T-helper 9 cell (primary cell): ENCODE data around the gene B3GAT1.

Experiments used
- DNase-seq: peaks from one replicate; pipeline ENCODE4 v3.0.0-alpha.2; 2020

B3GAT1 gene

DNA sequence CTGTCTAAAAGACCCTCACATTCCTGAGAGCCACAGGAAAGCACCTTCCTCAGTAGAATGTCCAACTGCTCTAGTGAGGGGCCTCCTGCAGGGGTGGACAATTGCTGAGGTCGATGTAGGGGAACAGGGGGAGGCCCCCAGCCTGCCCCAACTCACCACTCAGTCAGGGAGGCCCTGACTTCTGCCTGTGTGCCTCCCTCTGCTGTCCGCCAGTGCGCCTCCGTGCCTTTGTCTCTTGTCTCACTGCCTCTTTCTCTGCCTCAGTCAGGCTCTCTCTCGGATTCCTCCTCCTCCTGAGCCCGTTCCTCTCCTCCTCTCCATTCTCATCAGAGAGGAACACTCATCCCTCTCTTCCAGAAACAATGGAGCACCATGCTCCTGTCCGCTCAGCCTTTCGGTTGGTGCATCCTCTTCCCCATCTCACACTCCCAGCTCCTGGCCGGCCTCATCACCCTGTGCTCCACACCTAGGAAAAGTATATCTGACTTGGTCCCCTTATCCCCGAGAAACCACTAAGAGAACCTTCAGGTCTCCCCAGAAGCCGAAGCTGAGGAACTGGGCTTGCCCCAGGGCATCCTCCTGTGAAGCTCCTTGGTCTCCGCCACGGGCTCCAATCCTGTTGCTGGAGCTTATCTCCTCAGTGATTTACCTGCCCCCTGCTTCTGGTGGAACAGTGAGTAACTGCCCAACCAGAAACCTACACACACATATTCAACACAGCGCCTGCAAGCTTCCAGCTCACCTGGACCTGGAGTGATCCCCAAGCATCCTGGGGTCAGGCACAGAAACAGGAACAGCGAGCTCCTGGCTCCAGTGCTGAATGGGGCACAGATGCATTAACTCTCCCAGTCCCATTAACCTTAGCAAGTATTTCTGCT lies 2.3 kb downstream of the B3GAT1 start:
- DNase-seq = no peak

DNA sequence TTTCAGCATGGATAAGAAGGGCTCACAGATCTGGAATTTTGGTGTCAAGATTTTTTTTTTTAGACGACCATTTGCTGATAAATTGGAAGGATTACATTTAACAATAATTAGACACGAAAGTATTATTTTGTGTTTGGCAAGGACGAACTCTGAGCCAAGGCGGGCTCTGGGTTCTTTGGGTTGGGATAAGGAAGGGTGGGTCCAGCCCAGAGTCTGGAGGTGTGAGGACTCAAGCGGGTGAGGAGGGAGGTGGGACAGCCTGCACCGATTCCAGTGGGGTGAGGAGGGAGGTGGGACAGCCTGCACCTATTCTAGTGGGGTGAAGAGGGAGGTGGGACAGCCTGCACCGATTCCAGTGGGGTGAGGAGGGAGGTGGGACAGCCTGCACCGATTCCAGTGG lies 4.1 kb downstream of the B3GAT1 start:
- no peak for DNase-seq

DNA sequence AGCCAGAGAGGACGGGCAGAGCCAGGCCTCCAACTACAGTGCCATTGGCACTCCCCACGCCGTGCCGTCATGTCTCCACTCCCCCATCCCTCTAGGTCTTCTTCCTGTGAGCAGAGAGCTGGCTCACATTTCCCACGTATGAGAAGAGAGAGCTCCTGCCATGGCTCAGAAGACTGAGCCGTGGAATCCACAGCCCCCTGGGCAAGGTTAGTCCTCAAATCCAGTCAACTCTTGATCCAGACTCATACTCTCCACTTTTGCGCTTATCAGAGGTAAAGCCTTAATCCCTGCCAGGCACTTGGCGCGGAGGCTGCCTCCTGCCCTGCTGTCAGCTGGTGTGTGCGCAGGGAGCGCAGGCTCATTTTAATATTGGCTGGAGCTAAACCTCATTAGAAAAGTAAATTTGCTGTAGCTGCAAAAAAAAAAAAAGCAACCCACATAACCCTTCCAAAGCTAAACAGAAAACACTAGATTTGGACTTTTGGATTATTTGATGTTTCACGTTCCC lies 4.7 kb downstream of the B3GAT1 start:
- no peak for DNase-seq

DNA sequence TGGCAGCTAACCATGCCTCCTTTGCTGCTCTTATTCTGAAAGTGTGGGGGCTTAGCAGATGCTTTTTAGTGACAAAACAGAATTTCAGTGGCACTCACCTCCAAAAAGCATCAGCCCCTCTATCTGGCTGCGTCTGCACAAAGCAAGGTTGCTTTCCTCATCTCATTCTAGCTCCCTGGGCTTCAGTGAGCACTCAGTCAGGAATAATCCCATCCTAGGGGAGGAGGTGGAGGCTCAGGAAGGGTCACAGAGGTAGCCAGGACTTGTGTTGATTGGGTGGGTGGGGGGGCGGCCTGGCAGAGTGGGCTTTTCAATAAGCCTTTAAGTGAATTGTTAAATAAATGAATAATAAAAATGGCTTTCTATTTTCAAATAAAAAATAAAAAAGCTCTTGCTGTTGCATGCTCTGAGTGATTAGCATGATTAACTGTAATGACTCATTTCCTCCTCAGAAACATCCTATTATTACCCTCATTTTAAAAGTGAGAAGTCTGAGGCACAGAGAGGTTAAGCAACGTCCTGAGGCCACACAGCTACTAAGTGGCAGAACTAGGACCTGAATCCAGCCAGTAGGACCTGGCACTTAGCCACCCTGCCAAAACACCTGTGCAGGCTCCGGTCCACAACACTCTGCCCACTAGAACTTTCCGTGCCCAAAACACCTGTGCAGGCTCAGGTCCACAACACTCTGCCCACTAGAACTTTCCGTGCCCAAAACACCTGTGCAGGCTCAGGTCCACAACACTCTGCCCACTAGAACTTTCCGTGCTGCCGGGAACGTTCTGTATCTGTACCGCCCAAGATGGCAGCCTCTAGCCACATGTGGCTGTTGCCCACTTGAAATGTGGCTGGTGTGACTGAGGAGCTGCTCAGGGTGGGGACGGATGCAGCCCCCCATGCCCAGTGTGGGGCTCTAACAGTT lies 5.5 kb downstream of the B3GAT1 start:
- DNase-seq = no peak

DNA sequence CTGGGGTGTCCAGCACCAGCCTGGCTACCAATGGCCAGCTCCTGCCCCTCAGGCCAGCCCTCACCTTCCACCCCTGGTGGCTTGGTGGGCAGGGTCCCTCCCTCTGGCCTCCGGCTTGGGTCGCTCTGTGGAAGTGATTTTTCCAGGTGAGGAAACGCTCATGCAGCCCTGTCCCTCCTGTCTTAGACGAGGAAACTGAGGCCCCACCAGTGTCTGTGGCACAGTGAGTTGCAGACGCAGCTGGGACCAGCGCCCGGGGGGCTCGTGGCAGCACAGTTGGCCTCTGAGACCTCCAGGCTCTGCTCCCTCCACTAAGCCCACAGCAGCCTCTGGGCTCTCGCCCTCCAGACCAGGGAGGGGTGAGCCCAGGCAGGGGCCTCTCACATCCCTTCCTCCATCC lies 6.2 kb downstream of the B3GAT1 start:
- no peak for DNase-seq

DNA sequence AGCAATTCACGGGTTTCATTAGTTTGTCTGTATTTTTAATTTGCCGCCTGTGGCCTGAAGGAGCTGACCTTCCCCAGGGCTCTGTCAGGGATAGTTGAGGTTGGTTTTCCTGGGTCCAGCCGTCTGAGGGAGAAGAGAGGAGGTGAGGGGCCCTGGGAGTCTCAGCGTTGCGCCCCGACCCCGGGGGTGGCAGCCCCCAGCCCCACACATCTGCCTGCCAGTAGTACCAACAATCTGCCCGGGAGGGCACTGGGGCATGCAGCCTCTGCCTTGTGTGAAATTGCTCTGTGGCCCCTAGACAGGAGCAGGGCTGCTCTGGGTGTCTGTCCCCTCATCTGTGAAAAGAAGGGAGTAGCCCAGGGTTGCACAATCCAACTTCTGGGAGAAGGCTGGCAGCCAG lies 6.6 kb downstream of the B3GAT1 start:
- no peak for DNase-seq

DNA sequence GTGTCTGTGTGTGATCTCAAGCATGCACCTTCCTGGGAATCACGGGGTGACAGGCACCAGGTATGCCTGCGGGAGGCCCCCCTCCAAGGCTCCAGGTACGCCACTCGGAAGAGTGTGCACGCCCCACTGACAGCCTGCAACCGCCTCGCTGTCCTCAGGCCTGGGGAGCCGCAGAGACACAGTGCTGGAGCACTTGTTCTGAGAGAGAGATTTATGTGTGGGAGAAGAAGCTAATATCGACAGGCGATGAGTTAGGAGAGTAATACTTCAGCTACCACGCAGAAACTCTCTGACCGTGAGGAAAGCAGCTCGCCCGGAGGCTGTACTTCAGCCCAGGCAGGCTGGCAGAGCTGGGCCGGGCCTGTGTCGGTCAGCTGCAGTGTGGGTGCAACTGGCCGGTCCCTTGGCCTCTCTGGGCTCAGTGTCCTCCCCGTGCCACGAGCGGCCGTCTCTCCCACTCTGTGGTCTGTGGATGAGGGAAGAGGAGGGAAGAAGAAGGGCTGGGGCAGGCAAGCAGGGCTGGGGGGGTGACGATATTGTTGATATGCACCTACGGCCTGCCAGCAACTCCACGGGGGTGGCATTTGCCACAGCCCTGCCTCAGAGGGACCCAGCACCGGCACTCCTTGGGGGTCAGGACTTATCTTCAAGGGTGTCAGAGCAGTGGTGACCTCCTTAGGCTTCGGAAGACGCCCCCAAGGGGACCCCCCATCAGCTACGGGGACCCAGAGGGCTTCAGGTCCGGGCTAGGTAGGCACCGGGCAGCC lies 7.3 kb downstream of the B3GAT1 start:
- no peak for DNase-seq

DNA sequence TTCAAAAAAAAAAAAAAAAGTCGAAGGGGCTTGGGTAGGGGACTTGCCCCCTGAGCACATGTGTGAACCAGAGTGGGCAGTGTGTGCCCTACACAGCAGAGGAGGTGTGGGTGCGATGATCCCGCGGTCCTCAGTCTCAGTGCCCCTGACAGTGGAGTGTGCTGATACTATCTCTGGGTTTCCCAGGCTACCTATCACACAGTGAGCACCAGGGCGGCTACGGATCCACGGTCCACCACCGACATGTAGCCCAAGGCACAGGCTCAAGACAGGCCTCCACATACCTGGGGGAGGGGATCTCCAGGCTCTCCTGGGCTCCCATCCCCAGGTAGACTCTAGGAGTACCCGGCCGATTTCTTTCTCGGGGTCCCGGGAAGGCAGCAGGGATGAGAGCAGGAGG lies 9.1 kb downstream of the B3GAT1 start:
- DNase-seq = no peak

DNA sequence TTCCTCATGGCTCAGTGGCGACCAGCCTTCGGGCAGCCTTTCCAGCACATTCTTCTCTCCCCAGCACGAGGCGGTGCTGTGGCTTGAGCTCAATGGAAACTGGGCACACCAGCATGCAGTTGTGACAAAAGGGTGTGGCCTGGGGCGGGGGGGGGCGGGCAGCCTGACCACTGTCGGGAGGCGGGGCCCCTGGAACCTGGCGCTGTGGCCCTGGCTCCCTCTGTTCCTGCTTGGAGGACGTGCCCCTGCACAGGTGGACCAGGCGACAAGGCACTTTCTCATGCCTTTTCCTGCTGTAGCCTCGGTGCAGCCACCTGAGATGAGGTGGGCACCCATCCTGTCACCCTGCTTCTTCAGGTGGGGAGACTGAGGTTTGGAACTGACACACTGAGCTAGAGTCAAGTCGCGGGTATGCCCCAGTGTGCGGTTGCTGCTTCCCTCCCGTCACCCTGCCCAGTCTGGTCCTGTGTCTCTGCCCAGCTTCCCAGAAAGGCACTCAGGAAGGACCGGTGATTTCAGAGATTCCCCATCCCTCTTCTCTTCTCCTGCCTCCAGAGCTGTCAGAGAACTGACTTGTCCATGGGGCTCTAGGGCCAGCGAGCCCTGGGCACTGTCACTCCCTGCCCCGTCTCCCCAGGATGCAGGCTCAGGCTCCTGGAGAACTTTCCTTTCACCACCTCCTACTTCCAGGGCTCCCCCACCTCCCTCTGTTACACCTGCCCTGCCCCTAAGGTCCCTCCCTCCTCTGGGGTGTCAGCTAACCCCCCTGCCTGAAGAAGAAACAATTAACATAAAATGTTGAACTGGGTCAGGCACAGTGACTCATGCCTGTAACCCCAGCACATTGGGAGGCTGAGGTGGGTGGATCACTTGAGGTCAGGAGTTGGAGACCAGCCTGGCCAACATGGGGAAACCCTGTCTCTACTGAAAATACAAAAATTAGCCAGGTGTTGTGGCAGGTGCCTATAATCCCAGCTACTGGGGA lies 9.9 kb downstream of the B3GAT1 start:
- DNase-seq = no peak

DNA sequence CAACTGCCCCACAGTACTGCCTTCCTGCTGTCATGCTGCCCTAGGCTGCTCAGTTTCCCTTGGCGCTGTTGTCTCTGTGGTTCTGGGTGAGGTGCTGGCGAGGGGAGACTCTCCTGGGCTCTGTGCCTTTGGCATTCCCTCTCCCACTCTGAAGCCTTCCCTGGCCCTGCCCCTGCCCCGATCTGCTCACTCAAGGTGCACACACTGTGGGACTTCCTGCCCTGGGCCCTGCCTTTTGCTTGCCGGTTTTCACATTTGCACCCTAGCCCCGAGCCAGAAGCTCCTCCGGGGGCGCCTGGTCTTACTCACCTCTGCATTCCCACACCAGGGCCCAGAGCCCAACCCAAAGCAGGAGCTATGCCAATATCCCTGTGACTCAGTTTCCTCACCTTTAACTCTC lies 12.0 kb downstream of the B3GAT1 start:
- DNase-seq = no peak

DNA sequence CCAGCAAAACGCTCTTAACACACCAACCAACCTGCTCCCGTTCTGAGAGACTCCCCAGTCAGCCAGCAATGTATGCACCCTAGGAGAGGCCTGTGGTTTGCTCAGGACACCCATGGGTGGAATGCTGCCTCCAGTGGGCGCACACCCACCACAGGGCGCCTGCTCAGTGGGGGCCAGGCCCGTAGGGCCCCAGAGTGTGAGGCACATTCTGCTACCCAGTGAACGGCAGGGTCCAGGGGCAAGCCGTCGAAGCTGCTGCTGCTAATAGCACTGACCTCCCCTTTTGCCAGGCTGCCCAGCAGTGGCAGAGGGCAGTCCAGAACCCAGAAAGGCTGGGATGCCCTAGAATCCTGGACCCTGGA lies 12.8 kb downstream of the B3GAT1 start:
- DNase-seq = no peak

DNA sequence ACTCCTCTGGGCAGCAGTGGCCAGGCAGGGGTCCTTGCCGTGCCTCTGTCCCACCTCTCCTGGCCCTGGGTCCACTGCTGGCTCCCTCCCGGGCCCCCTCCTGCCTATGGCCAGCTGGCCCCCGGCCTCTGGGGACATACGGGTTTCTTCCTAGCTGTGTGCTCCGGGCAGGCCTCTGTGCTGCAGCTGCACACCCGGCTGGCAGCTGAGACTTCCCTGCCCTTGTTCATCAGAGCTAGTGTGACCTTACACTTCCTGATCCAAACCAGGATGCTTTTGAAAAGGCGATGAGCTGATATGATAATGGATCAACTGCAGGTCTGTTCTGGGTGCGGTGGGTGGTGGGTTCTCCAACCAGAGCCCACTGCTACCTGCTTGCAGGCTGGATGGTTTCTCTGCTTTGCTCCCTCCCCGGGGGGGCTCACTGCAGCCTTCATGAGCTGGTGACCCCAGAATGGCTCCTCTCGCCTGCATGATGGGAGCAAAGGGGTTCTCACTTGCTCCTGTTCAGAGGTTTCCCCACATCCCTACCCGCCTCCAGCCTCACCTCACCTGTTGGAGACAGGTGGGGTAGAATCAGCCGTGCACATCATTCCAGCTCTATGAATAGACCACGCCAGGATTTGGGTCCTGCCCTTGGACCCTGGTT lies 13.3 kb downstream of the B3GAT1 start:
- DNase-seq = no peak

DNA sequence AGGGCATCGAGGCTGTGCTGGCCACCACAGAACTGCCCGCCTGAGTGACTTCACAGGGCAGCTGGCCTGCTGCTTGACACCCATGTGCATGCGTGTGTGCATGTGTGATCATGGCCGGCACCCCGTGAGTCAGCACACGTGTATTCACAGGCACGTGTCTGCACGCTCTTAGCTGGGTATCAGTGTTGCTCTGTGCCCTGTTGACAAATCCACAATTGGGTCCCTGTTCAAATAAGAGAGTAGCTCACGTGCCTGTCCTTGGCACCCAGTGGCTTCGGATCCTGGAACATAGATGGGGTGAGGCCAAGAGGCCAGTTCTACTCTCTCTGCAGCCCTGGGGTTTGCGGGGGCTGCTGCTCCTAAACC lies 14.0 kb downstream of the B3GAT1 start:
- no peak for DNase-seq

DNA sequence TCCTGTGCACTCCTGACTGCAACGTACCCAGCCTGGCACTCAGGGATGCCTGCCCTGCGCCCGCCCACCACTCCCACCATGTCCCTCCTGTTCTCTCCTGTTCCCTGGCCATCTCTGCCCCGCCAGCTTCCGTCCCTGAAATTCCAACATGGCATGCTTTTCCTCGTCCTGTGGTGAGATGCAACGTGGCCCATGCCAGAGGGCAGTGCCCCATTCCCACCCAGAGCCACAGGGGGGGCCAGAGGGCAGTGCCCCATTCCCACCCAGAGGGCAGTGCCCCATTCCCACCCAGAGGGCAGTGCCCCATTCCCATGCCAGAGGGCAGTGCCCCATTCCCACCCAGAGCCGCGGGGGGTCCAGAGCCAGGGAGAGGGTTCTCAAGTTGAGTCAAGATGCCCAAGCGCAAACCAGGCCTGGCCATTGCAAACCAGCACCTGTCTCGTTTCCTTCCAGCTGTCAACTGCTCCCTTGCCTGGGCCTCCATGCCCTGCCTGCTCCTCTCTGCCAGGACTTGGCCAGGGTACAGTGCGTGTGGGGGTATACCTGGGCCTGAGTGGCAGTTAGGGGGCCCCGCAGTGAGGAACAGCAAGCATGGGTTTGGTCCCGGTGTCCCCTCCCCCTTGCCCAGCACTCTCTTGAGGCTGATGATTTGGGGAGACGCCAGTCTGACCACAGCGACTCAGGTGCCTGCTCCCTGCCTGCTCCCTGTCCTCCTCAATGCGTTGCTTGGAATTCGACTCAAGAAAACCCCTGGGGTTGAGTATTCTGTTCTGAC lies 14.6 kb downstream of the B3GAT1 start:
- DNase-seq = no peak

DNA sequence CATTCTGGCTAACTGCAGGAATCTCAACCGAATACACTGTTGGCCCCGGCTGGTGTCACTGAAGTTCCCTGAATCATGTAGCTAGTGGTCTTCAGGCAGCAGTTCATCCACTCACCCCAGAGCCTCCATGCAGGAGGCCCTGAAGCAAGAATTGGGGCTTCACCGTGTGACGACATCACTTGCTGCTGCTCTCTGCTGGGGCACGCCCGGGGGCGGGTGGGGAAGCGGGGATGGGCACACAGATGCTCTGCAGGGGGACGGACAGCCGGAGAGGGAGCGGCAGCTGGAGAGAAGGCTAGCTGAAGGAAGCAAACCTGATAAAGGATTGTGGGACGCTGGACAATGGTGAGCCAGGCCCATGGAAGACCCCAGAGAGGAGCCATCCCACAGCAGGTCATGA lies 17.0 kb downstream of the B3GAT1 start:
- DNase-seq = no peak

DNA sequence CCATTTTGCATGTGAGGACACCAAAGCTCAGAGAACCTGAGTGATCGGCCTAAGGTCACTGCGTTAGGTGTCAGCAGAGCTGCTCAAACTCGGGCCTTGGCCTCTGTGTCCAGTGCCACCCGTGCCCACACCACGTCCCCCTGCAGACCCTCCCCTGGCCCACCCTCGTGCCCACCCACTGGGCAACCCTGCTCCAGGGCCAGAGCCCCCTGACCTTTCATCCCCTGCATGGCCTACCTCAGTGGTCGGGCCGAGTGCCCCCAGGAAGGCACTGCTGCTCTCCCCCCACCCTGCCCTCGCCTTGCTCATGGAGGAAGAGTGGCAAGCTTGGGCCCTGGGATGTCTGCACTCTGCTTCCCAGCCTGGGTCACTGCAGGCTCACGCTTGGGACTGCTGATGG lies 17.7 kb downstream of the B3GAT1 start:
- no peak for DNase-seq

DNA sequence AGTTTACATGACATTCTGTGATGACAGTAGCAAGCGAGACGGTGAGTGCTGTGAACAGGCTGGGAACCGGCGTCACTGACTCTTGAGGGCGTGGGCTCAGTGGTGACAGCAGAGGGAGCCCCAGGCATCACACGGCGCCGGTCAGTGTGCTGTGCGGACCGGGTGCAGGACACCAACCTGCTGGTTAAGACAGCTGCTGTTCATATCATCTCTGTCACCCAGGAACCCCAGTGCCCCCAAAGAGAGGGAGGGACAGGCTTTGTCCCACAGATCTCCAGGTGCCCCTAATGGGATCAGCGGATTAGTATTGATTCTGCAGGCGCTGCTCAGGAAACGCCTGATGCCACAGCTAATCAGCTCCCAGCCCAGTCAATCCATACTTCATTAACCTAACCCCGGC lies 18.4 kb downstream of the B3GAT1 start:
- DNase-seq = no peak

DNA sequence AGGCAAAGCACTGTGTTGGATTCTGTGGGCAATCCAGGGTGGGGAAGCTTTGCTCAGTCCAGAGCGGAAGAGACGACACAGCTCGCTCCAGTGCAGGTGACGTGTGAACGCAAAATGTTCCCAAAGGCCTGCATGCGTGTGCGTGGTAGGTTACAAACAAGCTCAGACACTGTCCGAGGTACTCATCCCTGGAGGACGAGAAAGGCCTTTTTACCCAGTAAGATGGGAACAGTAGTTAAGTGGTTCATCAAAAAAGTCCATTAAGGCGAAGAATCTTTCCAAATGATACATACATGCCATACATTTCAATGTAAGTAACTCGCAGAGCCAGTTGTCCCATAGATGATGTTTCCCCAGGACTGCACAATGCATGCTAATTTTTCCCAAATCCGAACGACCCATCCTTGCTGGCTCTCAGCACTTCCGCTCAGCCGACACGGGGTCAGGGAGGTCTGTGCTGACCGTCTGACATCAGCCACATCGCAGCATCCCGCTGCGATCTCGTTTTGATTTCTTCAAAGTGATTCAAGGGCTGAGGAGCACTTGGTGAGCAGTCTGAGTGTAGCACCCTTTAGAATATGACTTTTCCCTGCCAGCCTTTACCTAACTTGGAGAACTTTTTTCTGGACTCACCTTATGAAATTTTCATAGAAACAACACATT lies 19.0 kb downstream of the B3GAT1 start:
- DNase-seq = no peak

DNA sequence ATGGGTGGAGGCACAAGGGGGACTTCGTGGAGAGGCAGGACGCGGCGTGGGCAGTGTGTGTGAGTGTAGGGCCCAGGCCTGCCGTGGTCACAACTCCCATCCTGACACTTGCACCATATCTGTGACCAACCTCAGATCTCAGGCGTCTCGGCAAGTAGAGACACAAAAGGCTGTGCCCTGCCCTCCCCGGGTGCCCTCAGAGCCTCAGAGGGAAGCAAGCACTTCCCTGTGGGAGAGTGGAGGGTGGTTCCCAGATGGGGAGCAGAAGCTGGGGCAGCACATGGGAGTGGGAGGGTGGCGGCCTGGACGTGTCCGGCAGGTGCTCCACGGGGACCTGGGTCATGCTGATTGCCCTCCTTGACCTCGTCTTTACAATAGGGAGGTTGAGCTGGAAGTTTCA lies 20.4 kb downstream of the B3GAT1 start:
- DNase-seq = no peak
